Spleen (tissue), 11 donors: ENCODE measurements around the gene SSRP1. TPM values are rescaled to one million over a fixed set of nuclear protein-coding genes. Genes with fewer than 3 reads are reported as not detected.
A peak's percentile ranks its signal among the peaks of the same experiment; 100 is the strongest.

Source experiments
- DNase-seq: peaks from one replicate; pipeline ENCODE4 v3.0.0-alpha.2; 2020
- H3K27ac ChIP-seq, 8 donors: fragments of 200-600 bp; sonication (generic) in 7 of 8; 1 replicate in 4 of 8; 2 replicates in 4 of 8; pipeline versions ENCODE4 v1.5.0 to v1.8.0; 2016 to 2021; ENCODE audit warnings: inconsistent platforms in 4 of 8, mild to moderate bottlenecking in 4 of 8, moderate library complexity in 1 of 8
- H3K27me3 ChIP-seq, 7 donors: fragments of 200-600 bp; sonication (generic) in 6 of 7; replicated peaks in 1 of 7; 1 replicate in 4 of 7; 2 replicates in 3 of 7; pipeline versions ENCODE4 v1.5.0 to v1.8.0; 2016 to 2021; ENCODE audit warnings: inconsistent platforms in 3 of 7, mild to moderate bottlenecking in 1 of 7
- H3K36me3 ChIP-seq, 6 donors: fragments of 200-600 bp; sonication (generic) in 5 of 6; 1 replicate in 4 of 6; 2 replicates in 2 of 6; pipeline versions ENCODE4 v1.5.0 to v1.8.0; 2016 to 2021; ENCODE audit warnings: inconsistent platforms in 2 of 6
- H3K4me1 ChIP-seq, 6 donors: fragments of 200-600 bp; sonication (generic) in 5 of 6; 1 replicate in 3 of 6; 2 replicates in 3 of 6; pipeline versions ENCODE4 v1.5.0 to v1.8.0; 2016 to 2021; ENCODE audit warnings: inconsistent platforms in 3 of 6
- H3K4me3 ChIP-seq, 8 donors: fragments of 200-600 bp; sonication (generic) in 7 of 8; 1 replicate in 4 of 8; 2 replicates in 4 of 8; pipeline versions ENCODE4 v1.5.0 to v1.8.0; 2016 to 2021; ENCODE audit warnings: inconsistent platforms in 4 of 8, mild to moderate bottlenecking in 4 of 8, moderate library complexity in 2 of 8
- H3K9me3 ChIP-seq, 8 donors: fragments of 200-600 bp; sonication (generic) in 7 of 8; 1 replicate in 4 of 8; 2 replicates in 4 of 8; pipeline versions ENCODE4 v1.5.0 to v1.8.0; 2016 to 2021; ENCODE audit warnings: inconsistent platforms in 4 of 8
- POLR2A ChIP-seq, 3 donors: fragments of 450-650 bp; IDR thresholded peaks; one replicate each; pipeline ENCODE4 v1.5.1; 2017; ENCODE audit warnings: antibody characterized with exemption in 3 of 3, mild to moderate bottlenecking in 1 of 3
- POLR2AphosphoS5 ChIP-seq, 3 donors: sonication (generic); formaldehyde crosslinking; IDR thresholded peaks; one replicate each; pipeline ENCODE4 v1.5.1; 2017; ENCODE audit warnings: antibody characterized with exemption in 3 of 3
- WGBS, 5 donors: extraction: QIAGEN DNeasy Blood & Tissue Kit in 3 of 5; methylation state at CpG; one replicate each; pipeline versions ENCODE4 v1.1.5 to v1.1.7; 2013 to 2018; 5-methylcytosine and 5-hydroxymethylcytosine counted together
- intact Hi-C: fragments of 100-400 bp; cut with DNase I; formaldehyde crosslinking; loops from one replicate; pipeline ENCODE4 v1.15.0; 2023; ENCODE audit warnings: low total_unique reads
- polyA plus RNA-seq, 3 donors: library from polyadenylated mRNA; stranded (reverse); fragments of 200-250 nt; gene quantifications; one replicate each; pipeline ENCODE4 v1.2.1, GENCODE V29; 2013
- total RNA-seq, 7 donors: library from RNA; depleted of rRNA in 3 of 7; stranded (reverse); fragments of >200 nt in 3 of 7; fragmentation: NEBNext Ultra II Directional in 4 of 7; extraction: Animal tissue kit (Norgen Biotek cat#: 25700) in 4 of 7; gene quantifications; one replicate each; pipeline versions ENCODE4 v1.1.0 to v1.2.1, GENCODE V29; 2016 to 2021
- TF ChIP-seq, protein P1 (sequence below), 11 experiments: fragments of 200-600 bp in 7 of 11; fragments of 450-650 bp in 4 of 11; sonication (generic) in 4 of 11; IDR thresholded peaks in 8 of 11; conservative IDR thresholded peaks in 3 of 11; 1 replicate in 7 of 11; 2 replicates in 4 of 11; pipeline versions ENCODE4 v1.4.0 to v1.8.0; 2016 to 2021; ENCODE audit warnings: antibody characterized with exemption in 11 of 11, inconsistent platforms in 4 of 11, mild to moderate bottlenecking in 1 of 11
- donor health status: healthy with polysubstance abuse.
- donor health status: DM: no; HTN: no; CAD: no; lungs with moderate emphysema.
- donor health status: DM: no; HTN: no; CAD: no.
- donor health status: Bipolar disorder and iron deficiency.
- donor health status: healthy.
- donor health status: DM: no; HTN: no; CAD: no.
- donor health status: DM: yes; HTN: yes; CAD: no.

SSRP1 gene
- total and polyA plus RNA-seq, 10 donors: 35.5 to 67.1 (median 51.5) TPM

DNA sequence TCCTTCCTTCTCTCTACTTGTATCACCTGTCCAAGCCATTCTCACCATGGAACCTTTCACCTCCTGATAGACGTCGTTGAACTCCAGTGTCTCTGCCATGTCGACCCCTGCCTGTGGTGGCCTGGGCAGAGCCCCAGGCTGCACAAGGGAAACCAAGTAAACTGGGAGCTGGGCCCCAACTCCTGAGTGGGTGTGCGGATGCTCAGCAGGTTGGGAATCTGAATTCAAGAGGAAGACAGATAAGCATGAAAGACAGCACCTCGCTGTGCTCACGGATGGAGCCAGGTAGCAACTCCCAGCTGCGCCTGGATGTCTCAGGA is 709 bp downstream of the SSRP1 start:
- intact Hi-C loops: no loop called here
- peak overlapping the region in 7 of 8 donors; percentile 87 to 96 (median 91) for H3K27ac ChIP-seq
- H3K27me3 ChIP-seq: no peaks in the 10 kb centered on the region
- TF ChIP-seq POLR2A (IDR thresholded peaks at IDR 0.05) (no peak), POLR2AphosphoS5 (IDR thresholded peaks at IDR 0.05) (no peak)
- TF ChIP-seq, protein P1, sequence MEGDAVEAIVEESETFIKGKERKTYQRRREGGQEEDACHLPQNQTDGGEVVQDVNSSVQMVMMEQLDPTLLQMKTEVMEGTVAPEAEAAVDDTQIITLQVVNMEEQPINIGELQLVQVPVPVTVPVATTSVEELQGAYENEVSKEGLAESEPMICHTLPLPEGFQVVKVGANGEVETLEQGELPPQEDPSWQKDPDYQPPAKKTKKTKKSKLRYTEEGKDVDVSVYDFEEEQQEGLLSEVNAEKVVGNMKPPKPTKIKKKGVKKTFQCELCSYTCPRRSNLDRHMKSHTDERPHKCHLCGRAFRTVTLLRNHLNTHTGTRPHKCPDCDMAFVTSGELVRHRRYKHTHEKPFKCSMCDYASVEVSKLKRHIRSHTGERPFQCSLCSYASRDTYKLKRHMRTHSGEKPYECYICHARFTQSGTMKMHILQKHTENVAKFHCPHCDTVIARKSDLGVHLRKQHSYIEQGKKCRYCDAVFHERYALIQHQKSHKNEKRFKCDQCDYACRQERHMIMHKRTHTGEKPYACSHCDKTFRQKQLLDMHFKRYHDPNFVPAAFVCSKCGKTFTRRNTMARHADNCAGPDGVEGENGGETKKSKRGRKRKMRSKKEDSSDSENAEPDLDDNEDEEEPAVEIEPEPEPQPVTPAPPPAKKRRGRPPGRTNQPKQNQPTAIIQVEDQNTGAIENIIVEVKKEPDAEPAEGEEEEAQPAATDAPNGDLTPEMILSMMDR (IDR thresholded peaks at IDR 0.05 in 8 of 11, conservative IDR thresholded peaks at IDR 0.05 in 3 of 11): no peak
- DNase-seq: no peak
- H3K9me3 ChIP-seq: no peaks in the 10 kb centered on the region
- H3K4me1 ChIP-seq: peaks cover 0 to 35% (median 22%) of the 10 kb centered on the region in 6 donors
- H3K4me3 ChIP-seq: peak overlapping the region; percentile 63 to 97 (median 78)
- H3K36me3 ChIP-seq: peaks cover 0 to 45% (median 34%) of the 10 kb centered on the region in 6 donors
- 4 to 15% (median 8%) methylated on average over 7 of the region's 7 CpGs for whole genome bisulfite sequencing, 5 donors

DNA sequence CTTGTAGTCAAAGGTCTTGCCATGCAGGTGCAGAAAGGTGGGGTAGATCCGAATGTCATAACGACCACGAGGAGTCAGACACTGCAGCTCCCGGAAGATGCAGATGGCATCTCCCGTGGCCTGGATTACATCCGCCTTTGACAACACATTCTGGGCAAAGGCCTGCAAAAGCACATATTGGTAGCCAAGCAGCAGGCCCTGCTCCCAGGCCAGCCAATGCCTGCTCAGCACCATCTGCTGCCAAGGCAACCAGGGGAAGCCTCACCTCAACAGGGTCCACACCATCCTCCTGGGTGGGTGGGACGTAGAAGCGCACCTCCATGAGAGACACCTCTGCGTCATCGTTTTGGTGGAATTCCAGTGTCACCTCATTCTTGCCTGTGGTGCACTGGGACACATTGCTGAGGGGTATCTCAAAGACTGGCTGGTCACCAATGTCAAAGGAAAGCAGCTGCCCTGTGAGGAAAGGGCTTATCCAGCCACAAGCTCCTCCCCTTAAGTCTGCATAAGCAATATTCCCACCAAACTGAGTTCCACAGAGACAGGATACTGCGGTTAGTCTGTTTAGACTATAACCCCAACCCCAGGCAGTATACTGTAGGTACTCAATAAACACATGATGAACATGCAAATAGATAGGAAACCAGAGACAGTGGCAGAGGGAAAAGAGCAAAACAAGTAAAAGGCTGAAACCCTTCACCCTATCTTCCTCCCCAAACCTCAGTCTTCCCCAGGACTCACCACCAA is 2.8 kb downstream of the SSRP1 start:
- peaks cover 0 to 66% (median 53%) of the 10 kb centered on the region in 6 donors for H3K36me3 ChIP-seq
- H3K4me3 ChIP-seq: no peak overlapping the region
- TF ChIP-seq, protein P1 (IDR thresholded peaks at IDR 0.05 in 8 of 11, conservative IDR thresholded peaks at IDR 0.05 in 3 of 11): no peak
- TF ChIP-seq POLR2A (IDR thresholded peaks at IDR 0.05): no peak
- TF ChIP-seq POLR2AphosphoS5 (IDR thresholded peaks at IDR 0.05): no peak
- WGBS, 5 donors: 90 to 99% (median 97%) methylated on average over 9 to 11 of the region's 11 CpGs
- no peak for DNase-seq
- H3K4me1 ChIP-seq: peaks cover 0 to 35% (median 22%) of the 10 kb centered on the region in 6 donors
- H3K9me3 ChIP-seq: no peaks in the 10 kb centered on the region
- intact Hi-C loops: no loop called here
- no peaks in the 10 kb centered on the region for H3K27me3 ChIP-seq
- H3K27ac ChIP-seq: no peak overlapping the region

DNA sequence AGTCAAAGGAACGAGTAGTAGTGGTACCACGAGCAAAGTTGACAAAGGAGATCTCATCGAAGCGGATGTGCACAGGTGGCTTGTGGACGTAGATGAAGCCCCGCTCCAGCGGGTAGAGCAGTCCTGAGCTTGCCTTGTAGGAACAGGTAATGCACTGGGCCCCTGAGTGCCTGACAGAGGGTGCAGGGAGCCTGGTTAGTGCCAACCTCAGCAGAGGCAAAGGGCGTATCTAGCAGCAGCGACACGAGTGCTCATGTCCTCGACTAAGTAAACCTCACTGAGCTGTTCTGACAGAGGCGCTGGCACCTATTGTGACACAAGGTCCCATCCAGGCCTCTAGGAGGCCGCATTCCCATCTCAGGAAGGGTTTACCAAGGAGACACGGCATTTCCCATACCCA is 4.0 kb downstream of the SSRP1 start:
- Histone ChIP-seq H3K36me3 (peaks cover 0 to 78% (median 65%) of the 10 kb centered on the region in 6 donors), H3K4me1 (peaks cover 0 to 36% (median 23%) of the 10 kb centered on the region in 6 donors), H3K9me3 (no peaks in the 10 kb centered on the region), H3K27ac (no peak overlapping the region), H3K27me3 (no peaks in the 10 kb centered on the region), H3K4me3 (no peak overlapping the region)
- intact Hi-C loops: no loop called here
- WGBS, 5 donors: 96 to 97% (median 97%) methylated on average over 9 to 14 of the region's 14 CpGs
- no peak for DNase-seq
- TF ChIP-seq, protein P1 (IDR thresholded peaks at IDR 0.05 in 8 of 11, conservative IDR thresholded peaks at IDR 0.05 in 3 of 11): no peak
- TF ChIP-seq POLR2A (IDR thresholded peaks at IDR 0.05): no peak
- no peak for TF ChIP-seq POLR2AphosphoS5 (IDR thresholded peaks at IDR 0.05)

DNA sequence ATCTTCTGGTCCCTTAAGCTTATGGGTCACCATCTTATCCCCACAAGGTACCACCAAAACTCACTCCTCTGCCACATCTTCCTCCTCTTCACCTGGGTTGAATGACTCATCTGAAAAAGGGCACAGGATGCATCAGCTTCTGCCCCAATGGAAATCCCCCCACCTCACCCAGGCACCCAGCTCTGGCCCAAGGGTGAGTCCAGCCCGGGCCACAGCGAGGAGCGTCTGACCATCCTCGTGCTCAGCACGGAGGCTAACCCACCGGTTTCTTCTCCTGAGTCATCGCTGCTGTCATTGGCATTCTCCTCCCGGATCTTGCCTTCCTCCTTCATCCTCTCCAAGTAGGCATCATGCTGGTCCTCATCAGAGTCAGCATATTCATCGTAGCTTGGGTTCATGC is 5.7 kb downstream of the SSRP1 start:
- no peak overlapping the region for H3K27ac ChIP-seq
- no peaks in the 10 kb centered on the region for H3K9me3 ChIP-seq
- peaks cover 9 to 40% (median 30%) of the 10 kb centered on the region in 6 donors for H3K4me1 ChIP-seq
- 86 to 96% (median 89%) methylated on average over 9 of the region's 9 CpGs for whole genome bisulfite sequencing, 5 donors
- intact Hi-C loops: no loop called here
- no peaks in the 10 kb centered on the region for H3K27me3 ChIP-seq
- H3K4me3 ChIP-seq: no peak overlapping the region
- TF ChIP-seq POLR2AphosphoS5 (IDR thresholded peaks at IDR 0.05): peak in 1 of 3 donors; percentile 28
- TF ChIP-seq, protein P1 (IDR thresholded peaks at IDR 0.05 in 8 of 11, conservative IDR thresholded peaks at IDR 0.05 in 3 of 11): no peak
- DNase-seq: peak; percentile 68
- peaks cover 0 to 86% (median 68%) of the 10 kb centered on the region in 6 donors for H3K36me3 ChIP-seq
